Transverse colon (tissue), 4 donors: Measurements from ENCODE around the gene TTC31.

Experiments
- CTCF ChIP-seq, 5 experiments: fragments of 200-600 bp in 3 of 5; fragments of 450-650 bp in 2 of 5; sonication (generic) in 3 of 5; IDR thresholded peaks; 1 replicate in 2 of 5; 2 replicates in 3 of 5; pipeline ENCODE4 v1.5.1; 2016 to 2017; ENCODE audit warnings: antibody characterized with exemption in 5 of 5, inconsistent platforms in 3 of 5, mild to moderate bottlenecking in 2 of 5, moderate library complexity in 1 of 5
- EP300 ChIP-seq: sonication (generic); formaldehyde crosslinking; IDR thresholded peaks from one replicate; pipeline ENCODE4 v1.6.1; 2017; ENCODE audit warnings: antibody characterized with exemption, low read depth
- POLR2A ChIP-seq: fragments of 450-650 bp; IDR thresholded peaks from one replicate; pipeline ENCODE4 v1.6.1; 2016; ENCODE audit warnings: antibody characterized with exemption, mild to moderate bottlenecking, moderate library complexity
- POLR2AphosphoS5 ChIP-seq, 3 donors: sonication (generic); formaldehyde crosslinking; IDR thresholded peaks; one replicate each; pipeline ENCODE4 v1.6.1; 2016; ENCODE audit warnings: antibody characterized with exemption in 3 of 3

DNA sequence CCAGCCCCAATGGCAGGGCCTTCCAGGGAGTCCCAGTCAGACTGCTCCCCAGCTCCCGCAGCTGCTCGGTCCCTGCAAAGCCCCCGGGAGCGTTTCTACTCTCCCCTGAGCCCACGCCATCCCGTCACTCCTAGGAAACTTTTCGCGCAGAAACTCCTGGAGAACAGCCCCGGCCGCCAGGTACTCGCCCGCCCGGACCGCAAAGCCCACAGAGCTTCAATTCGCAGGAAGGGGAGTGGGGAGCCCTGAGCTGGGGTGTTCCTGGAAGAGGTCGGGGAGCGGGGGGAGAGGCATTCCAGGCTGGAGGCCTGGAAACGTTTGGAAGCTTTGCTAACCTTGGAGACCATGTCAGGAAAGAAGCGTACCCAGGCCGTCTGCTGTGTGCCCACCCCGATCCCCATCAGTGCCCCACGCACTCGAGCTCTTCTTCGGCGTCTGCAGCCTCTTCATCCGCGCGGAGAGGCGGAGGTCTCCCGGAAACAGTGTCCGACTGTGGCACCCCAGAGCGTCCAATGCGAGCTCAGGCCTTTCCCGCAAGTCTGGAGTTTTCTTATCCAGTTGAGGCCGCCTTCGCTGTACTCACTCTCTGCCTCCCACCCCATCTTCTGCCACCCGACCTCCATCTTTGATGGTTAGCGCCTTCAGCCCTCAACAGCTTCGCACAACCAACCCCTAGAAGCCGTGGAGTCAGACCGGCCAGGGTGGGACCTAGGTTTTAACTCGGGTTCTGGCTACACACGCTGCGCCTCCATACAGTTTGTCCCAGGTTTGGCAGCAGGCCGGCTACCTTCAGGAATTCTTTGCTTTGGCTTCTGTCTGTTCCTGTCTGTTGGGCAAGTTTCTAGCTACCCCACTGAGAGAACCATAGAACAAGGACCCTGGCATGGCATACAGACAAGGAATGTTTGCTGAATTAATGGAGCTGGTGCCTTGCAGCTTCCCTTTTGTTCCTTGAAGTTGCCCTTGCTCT lies 20.9 kb downstream of the TTC31 start:
- TF ChIP-seq CTCF (IDR thresholded peaks at IDR 0.05) (no peak), POLR2AphosphoS5 (IDR thresholded peaks at IDR 0.05) (no peak), EP300 (no peak), POLR2A (no peak)
